ENCODE results near the gene EIF2D.
A peak's percentile ranks its signal among the peaks of the same experiment; 100 is the strongest.

The EIF2D gene

DNA sequence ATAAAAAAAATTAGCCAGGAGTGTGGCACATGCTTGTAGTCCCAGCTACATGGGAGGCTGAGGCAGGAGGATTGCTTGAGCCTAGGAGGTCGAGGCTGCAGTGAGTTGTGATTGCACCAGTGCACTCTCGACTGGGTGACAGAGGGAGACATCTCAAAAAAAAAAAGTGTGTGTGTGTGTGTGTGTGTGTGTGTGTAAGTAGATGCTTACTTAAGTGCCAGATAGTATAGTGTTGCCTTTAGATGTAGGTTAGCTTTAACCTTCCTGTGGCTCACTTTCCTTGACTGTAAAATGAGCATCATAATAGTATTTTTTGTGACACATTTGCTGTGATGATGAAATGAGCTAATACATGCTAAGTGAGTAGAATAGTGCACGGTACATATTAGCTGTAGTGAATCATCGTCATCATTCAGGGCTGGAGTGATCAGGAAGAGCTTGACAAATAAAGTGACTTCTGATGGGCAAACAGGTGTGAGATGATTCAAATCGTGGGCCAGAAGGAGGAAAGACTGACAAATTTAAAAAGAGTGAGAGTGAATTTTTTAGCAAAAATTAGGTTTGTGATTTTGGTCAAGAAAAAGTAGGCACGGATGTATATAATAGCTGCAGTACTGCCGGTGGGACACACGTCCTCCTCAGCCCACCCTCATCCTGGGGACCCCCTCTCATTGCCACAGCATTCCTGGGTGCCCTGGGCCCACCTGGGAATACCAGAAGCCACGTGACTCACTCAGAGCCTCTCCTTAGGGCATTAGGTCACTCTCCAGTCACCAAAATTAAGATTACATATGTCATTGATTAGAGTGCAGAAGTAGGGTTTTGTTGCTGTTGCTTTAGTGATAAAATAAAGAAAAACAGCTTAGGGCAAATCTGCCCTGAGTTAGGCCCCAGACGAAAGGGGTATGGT, 33.9 kb downstream of the EIF2D start:
- no peak overlapping the region for H3K27ac ChIP-seq (replicated peaks)
- TF ChIP-seq, protein P1, sequence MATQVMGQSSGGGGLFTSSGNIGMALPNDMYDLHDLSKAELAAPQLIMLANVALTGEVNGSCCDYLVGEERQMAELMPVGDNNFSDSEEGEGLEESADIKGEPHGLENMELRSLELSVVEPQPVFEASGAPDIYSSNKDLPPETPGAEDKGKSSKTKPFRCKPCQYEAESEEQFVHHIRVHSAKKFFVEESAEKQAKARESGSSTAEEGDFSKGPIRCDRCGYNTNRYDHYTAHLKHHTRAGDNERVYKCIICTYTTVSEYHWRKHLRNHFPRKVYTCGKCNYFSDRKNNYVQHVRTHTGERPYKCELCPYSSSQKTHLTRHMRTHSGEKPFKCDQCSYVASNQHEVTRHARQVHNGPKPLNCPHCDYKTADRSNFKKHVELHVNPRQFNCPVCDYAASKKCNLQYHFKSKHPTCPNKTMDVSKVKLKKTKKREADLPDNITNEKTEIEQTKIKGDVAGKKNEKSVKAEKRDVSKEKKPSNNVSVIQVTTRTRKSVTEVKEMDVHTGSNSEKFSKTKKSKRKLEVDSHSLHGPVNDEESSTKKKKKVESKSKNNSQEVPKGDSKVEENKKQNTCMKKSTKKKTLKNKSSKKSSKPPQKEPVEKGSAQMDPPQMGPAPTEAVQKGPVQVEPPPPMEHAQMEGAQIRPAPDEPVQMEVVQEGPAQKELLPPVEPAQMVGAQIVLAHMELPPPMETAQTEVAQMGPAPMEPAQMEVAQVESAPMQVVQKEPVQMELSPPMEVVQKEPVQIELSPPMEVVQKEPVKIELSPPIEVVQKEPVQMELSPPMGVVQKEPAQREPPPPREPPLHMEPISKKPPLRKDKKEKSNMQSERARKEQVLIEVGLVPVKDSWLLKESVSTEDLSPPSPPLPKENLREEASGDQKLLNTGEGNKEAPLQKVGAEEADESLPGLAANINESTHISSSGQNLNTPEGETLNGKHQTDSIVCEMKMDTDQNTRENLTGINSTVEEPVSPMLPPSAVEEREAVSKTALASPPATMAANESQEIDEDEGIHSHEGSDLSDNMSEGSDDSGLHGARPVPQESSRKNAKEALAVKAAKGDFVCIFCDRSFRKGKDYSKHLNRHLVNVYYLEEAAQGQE (IDR thresholded peaks at IDR 0.05; ENCODE audit: insufficient replicate concordance, low read depth), result no peak
- no peak for TF ChIP-seq GABPA (IDR thresholded peaks at IDR 0.05; ENCODE audit: low read depth)
- TF ChIP-seq POLR2AphosphoS5 (IDR thresholded peaks at IDR 0.05; ENCODE audit: low read depth), result no peak
- TF ChIP-seq, protein P2, sequence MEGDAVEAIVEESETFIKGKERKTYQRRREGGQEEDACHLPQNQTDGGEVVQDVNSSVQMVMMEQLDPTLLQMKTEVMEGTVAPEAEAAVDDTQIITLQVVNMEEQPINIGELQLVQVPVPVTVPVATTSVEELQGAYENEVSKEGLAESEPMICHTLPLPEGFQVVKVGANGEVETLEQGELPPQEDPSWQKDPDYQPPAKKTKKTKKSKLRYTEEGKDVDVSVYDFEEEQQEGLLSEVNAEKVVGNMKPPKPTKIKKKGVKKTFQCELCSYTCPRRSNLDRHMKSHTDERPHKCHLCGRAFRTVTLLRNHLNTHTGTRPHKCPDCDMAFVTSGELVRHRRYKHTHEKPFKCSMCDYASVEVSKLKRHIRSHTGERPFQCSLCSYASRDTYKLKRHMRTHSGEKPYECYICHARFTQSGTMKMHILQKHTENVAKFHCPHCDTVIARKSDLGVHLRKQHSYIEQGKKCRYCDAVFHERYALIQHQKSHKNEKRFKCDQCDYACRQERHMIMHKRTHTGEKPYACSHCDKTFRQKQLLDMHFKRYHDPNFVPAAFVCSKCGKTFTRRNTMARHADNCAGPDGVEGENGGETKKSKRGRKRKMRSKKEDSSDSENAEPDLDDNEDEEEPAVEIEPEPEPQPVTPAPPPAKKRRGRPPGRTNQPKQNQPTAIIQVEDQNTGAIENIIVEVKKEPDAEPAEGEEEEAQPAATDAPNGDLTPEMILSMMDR (IDR thresholded peaks at IDR 0.05; ENCODE audit: insufficient read depth, low read length), result no peak
- TF ChIP-seq SPI1 (IDR thresholded peaks at IDR 0.05; ENCODE audit: borderline replicate concordance, low read depth), result no peak
- DNase-seq (ENCODE audit: low read depth in 1 of 2, low spot score in 1 of 2), result no peak
- no peak overlapping the region for H3K4me3 ChIP-seq (replicated peaks; ENCODE audit: insufficient read depth, low read length)
- H3K27me3 ChIP-seq (ENCODE audit: insufficient read depth, poor library complexity, severe bottlenecking), result no peaks in the 10 kb centered on the region

DNA sequence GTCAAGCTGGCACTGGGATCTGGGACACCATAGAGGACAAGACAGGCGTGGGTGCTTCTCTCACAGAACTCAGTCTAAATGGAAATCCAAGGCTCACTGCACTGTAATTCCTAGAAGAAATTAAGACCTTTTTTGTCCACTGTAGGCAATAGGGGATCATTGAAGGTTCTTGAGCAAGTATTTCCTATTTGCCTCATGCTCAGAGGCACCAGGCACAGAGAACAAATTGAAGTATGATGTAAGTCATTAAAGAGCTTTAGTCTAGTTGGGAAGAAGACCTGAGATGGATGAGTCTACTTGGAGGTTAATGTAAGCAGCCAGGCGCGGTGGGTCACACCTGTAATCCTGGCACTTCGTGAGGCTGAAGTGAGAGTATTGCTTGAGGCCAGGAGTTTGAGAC, 34.6 kb downstream of the EIF2D start:
- H3K27me3 ChIP-seq (ENCODE audit: insufficient read depth, poor library complexity, severe bottlenecking), result no peaks in the 10 kb centered on the region
- H3K4me3 ChIP-seq (replicated peaks; ENCODE audit: insufficient read depth, low read length), result no peak overlapping the region
- H3K27ac ChIP-seq (replicated peaks), result no peak overlapping the region
- peak in 1 of 2 experiments; percentile 22 for DNase-seq (ENCODE audit: low read depth in 1 of 2, low spot score in 1 of 2)
- TF ChIP-seq, protein P1 (IDR thresholded peaks at IDR 0.05; ENCODE audit: insufficient replicate concordance, low read depth), result no peak
- TF ChIP-seq POLR2AphosphoS5 (IDR thresholded peaks at IDR 0.05; ENCODE audit: low read depth), result no peak
- TF ChIP-seq GABPA (IDR thresholded peaks at IDR 0.05; ENCODE audit: low read depth), result no peak
- TF ChIP-seq, protein P2 (IDR thresholded peaks at IDR 0.05; ENCODE audit: insufficient read depth, low read length), result no peak
- TF ChIP-seq SPI1 (IDR thresholded peaks at IDR 0.05; ENCODE audit: borderline replicate concordance, low read depth), result no peak

GRCh38 chr1:206575894-206576737, 36.1 kb downstream of the EIF2D start:
- TF ChIP-seq, protein P1 (IDR thresholded peaks at IDR 0.05; ENCODE audit: insufficient replicate concordance, low read depth), result no peak
- no peak for TF ChIP-seq GABPA (IDR thresholded peaks at IDR 0.05; ENCODE audit: low read depth)
- TF ChIP-seq SPI1 (IDR thresholded peaks at IDR 0.05; ENCODE audit: borderline replicate concordance, low read depth), result no peak
- TF ChIP-seq, protein P2 (IDR thresholded peaks at IDR 0.05; ENCODE audit: insufficient read depth, low read length), result no peak
- DNase-seq (ENCODE audit: low read depth in 1 of 2, low spot score in 1 of 2), result no peak
- Histone ChIP-seq H3K27ac (replicated peaks) (peak overlapping the region; percentile 61), H3K4me3 (replicated peaks; ENCODE audit: insufficient read depth, low read length) (peak overlapping the region; percentile 0; the same call in 1 of the 2 replicates), H3K27me3 (ENCODE audit: insufficient read depth, poor library complexity, severe bottlenecking) (no peaks in the 10 kb centered on the region)
